HL-60 (cell line): ENCODE data around the gene STK40.

Source experiments
- DNase-seq, 2 experiments: peaks; one replicate each; pipeline ENCODE4 v3.0.0-alpha.2; 2010 to 2020; ENCODE audit warnings: low read depth in 1 of 2, low spot score in 1 of 2
- H3K27ac ChIP-seq: fragments of 250-450 bp; sonication (Bioruptor Pico); replicated peaks from 2 replicates; pipeline ENCODE4 v1.5.1; 2020; ENCODE audit warnings: mild to moderate bottlenecking, moderate library complexity
- H3K27me3 ChIP-seq: fragments of 250-450 bp; sonication (Bioruptor Pico); 2 replicates; pipeline ENCODE4 v1.5.1; 2021; ENCODE audit warnings: mild to moderate bottlenecking, moderate library complexity; ENCODE audit not compliant: insufficient read depth, poor library complexity, severe bottlenecking
- H3K4me3 ChIP-seq: replicated peaks from 2 replicates; pipeline ENCODE4 v1.5.1; 2011; ENCODE audit warnings: mild to moderate bottlenecking, control low read depth, low read length; ENCODE audit not compliant: insufficient read depth
- GABPA ChIP-seq: IDR thresholded peaks from 2 replicates; pipeline ENCODE4 v1.6.1; 2012; ENCODE audit warnings: low read depth
- POLR2AphosphoS5 ChIP-seq: IDR thresholded peaks from 2 replicates; pipeline ENCODE4 v1.6.1; 2012; ENCODE audit warnings: low read depth
- SPI1 ChIP-seq: IDR thresholded peaks from 2 replicates; pipeline ENCODE4 v1.6.1; 2012; ENCODE audit warnings: low read depth, mild to moderate bottlenecking, borderline replicate concordance
- TF ChIP-seq, protein P1 (sequence below): IDR thresholded peaks from 2 replicates; pipeline ENCODE4 v1.6.1; 2012; ENCODE audit warnings: low read depth; ENCODE audit not compliant: insufficient replicate concordance
- TF ChIP-seq, protein P2 (sequence below): IDR thresholded peaks from one replicate; pipeline ENCODE4 v1.5.1; 2011; ENCODE audit warnings: low read length, control low read depth, inconsistent platforms; ENCODE audit not compliant: insufficient read depth

The STK40 gene

DNA sequence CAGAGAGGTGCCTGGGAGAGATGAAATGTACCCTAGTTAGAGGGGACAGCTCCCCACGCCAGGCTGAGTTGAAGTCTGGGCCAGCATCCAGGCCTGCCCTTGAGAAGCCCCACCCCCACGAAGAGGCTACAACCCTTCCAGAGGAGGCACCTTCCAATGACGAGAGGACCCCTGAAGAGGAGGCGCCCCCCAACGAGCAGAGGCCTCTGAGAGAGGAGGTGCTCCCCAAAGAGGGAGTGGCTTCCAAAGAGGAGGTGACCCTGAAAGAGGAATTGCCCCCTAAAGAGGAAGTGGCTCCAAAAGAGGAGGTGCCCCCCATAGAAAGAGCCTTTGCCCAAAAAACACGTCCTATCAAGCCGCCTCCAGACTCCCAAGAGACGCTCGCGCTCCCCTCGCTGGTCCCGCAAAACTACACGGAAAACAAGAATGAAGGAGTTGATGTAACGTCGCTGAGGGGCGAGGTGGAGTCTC is 65.4 kb downstream of the STK40 start:
- no peak overlapping the region for H3K27ac ChIP-seq
- peaks cover 9% of the 10 kb centered on the region for H3K27me3 ChIP-seq
- TF ChIP-seq SPI1, result peak; percentile 70
- no peak for TF ChIP-seq GABPA
- TF ChIP-seq, protein P1, sequence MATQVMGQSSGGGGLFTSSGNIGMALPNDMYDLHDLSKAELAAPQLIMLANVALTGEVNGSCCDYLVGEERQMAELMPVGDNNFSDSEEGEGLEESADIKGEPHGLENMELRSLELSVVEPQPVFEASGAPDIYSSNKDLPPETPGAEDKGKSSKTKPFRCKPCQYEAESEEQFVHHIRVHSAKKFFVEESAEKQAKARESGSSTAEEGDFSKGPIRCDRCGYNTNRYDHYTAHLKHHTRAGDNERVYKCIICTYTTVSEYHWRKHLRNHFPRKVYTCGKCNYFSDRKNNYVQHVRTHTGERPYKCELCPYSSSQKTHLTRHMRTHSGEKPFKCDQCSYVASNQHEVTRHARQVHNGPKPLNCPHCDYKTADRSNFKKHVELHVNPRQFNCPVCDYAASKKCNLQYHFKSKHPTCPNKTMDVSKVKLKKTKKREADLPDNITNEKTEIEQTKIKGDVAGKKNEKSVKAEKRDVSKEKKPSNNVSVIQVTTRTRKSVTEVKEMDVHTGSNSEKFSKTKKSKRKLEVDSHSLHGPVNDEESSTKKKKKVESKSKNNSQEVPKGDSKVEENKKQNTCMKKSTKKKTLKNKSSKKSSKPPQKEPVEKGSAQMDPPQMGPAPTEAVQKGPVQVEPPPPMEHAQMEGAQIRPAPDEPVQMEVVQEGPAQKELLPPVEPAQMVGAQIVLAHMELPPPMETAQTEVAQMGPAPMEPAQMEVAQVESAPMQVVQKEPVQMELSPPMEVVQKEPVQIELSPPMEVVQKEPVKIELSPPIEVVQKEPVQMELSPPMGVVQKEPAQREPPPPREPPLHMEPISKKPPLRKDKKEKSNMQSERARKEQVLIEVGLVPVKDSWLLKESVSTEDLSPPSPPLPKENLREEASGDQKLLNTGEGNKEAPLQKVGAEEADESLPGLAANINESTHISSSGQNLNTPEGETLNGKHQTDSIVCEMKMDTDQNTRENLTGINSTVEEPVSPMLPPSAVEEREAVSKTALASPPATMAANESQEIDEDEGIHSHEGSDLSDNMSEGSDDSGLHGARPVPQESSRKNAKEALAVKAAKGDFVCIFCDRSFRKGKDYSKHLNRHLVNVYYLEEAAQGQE, result no peak
- TF ChIP-seq, protein P2, sequence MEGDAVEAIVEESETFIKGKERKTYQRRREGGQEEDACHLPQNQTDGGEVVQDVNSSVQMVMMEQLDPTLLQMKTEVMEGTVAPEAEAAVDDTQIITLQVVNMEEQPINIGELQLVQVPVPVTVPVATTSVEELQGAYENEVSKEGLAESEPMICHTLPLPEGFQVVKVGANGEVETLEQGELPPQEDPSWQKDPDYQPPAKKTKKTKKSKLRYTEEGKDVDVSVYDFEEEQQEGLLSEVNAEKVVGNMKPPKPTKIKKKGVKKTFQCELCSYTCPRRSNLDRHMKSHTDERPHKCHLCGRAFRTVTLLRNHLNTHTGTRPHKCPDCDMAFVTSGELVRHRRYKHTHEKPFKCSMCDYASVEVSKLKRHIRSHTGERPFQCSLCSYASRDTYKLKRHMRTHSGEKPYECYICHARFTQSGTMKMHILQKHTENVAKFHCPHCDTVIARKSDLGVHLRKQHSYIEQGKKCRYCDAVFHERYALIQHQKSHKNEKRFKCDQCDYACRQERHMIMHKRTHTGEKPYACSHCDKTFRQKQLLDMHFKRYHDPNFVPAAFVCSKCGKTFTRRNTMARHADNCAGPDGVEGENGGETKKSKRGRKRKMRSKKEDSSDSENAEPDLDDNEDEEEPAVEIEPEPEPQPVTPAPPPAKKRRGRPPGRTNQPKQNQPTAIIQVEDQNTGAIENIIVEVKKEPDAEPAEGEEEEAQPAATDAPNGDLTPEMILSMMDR, result no peak
- H3K4me3 ChIP-seq, result no peak overlapping the region
- DNase-seq, result no peak

DNA sequence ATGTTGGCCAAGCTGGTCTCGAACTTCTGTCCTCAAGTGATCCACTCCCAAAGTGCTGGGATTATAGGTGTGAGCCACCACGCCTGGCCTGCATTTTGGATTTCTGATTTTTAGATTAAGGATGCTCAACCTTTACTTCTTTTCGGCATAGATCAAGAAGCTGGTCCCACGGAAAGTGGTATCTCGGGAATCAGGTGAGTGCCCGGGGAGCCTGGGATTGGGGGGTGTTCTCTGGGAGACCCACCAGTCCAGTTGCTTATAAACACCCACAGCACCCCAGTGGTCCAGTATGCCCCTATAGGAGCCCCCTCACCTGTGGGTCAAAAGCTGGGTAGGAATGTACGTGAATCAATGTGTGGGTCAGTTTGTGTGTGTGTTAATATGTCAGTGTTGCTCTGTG is 76.3 kb downstream of the STK40 start:
- no peak for DNase-seq
- H3K27ac ChIP-seq, result no peak overlapping the region
- no peak for TF ChIP-seq SPI1
- TF ChIP-seq, protein P1, result no peak
- no peak for TF ChIP-seq POLR2AphosphoS5
- TF ChIP-seq GABPA, result no peak
- TF ChIP-seq, protein P2, result no peak
- H3K4me3 ChIP-seq, result no peak overlapping the region
- no peaks in the 10 kb centered on the region for H3K27me3 ChIP-seq

DNA sequence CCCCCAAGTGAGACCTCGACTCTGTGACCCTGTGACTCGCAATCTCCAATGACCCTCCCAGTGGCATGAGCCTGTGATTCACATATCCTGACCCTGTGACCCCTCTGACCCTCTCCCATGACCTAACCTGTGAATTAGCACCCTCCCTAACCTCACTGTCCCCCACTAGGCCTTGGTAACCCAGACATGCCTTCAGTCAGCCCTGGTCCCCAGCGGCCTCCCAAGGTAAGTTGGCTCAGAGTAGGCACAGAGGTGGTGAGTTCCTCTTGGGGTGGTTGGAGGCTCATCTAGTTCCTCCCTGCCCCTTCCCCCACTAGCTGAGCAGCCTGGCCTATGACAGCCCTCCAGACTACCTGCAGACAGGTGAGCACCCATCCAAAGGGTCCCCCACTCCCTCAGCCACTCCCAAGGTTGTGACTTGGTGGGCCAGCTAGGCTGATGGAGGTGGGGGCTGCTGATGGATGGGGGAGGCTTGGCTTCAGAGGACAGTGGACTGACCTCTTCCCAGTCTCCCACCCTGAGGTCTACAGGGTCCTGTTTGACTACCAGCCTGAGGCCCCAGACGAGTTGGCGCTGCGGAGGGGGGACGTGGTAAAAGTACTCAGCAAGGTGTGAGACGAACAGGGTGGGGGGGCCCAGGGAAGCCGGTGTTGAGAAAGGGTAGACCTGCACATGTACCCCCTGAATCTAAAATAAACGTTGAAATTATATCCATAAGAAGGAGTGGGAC is 78.0 kb downstream of the STK40 start:
- peak in 1 of 2 experiments; percentile 34 for DNase-seq
- H3K27me3 ChIP-seq, result no peaks in the 10 kb centered on the region
- H3K4me3 ChIP-seq, result peak overlapping the region; percentile 63
- peak; percentile 51; the same call in 1 of the 2 replicates for TF ChIP-seq SPI1
- TF ChIP-seq, protein P1, result no peak
- no peak for TF ChIP-seq POLR2AphosphoS5
- H3K27ac ChIP-seq, result no peak overlapping the region
